CD4-positive, alpha-beta T cell treated with Interleukin-1 beta for 1 hour (primary cell): ENCODE measurements around the gene GIT2.
A peak's percentile ranks its signal among the peaks of the same experiment; 100 is the strongest.
"Not testable (repeated sequence)": the region's sequence is repeated elsewhere in the genome, so short reads cannot be mapped to it uniquely, and the experiment has no call there.

Experiments used
- DNase-seq, 2 donors: peaks; one replicate each; pipeline ENCODE4 v3.0.0-alpha.2; 2020 to 2022

GIT2 gene

GRCh38 chr12:109995686-109996482, at the start of gene GIT2:
Gene GIT2, minus strand, starts transcription at chr12:109996368. Its CDS starts 144 bp downstream, at chr12:109996224.
- peak; percentile 96 for DNase-seq

- no peak for DNase-seq
Measured at GRCh38 chr12:110042264-110042663, 46.1 kb upstream of the GIT2 start.

GRCh38 chr12:110039085-110039807, 43.1 kb upstream of the GIT2 start:
- DNase-seq = peak; percentile 3 to 48

GRCh38 chr12:110038741-110039084, 42.5 kb upstream of the GIT2 start:
- no peak for DNase-seq

- no peak for DNase-seq
Measured at GRCh38 chr12:110037315-110037714, 41.1 kb upstream of the GIT2 start.

GRCh38 chr12:110035534-110036104, 39.5 kb upstream of the GIT2 start:
- DNase-seq = no peak

- no peak for DNase-seq
Measured at GRCh38 chr12:110033888-110034287, 37.7 kb upstream of the GIT2 start.

- DNase-seq = no peak
Measured at GRCh38 chr12:110029290-110029815, 33.2 kb upstream of the GIT2 start.

GRCh38 chr12:110028323-110028722, 32.2 kb upstream of the GIT2 start:
- no peak for DNase-seq

GRCh38 chr12:110024051-110024450, 27.9 kb upstream of the GIT2 start:
- DNase-seq = no peak

- no peak for DNase-seq
Measured at GRCh38 chr12:110023059-110023980, 27.2 kb upstream of the GIT2 start.

- DNase-seq = no peak
Measured at GRCh38 chr12:110020956-110021355, 24.8 kb upstream of the GIT2 start.

- DNase-seq = peak in 1 of 2 donors; percentile 46
Measured at GRCh38 chr12:110015132-110015531, 19.0 kb upstream of the GIT2 start.

GRCh38 chr12:110012659-110013058, 16.5 kb upstream of the GIT2 start:
- DNase-seq = no peak

GRCh38 chr12:110012137-110012536, 16.0 kb upstream of the GIT2 start:
- DNase-seq = peak; percentile 41 to 78

GRCh38 chr12:110010853-110011723, 14.9 kb upstream of the GIT2 start:
- DNase-seq = peak; percentile 31 to 39

GRCh38 chr12:110008681-110009398, 12.7 kb upstream of the GIT2 start:
- not testable (repeated sequence) for DNase-seq

GRCh38 chr12:110007881-110008280, 11.7 kb upstream of the GIT2 start:
- no peak for DNase-seq

GRCh38 chr12:110006115-110006514, 9.9 kb upstream of the GIT2 start:
- DNase-seq = no peak

- DNase-seq = peak in 1 of 2 donors; percentile 38
Measured at GRCh38 chr12:110005319-110005973, 9.3 kb upstream of the GIT2 start.
